ENCODE measurements around the gene SLC6A4.

SLC6A4 gene

DNA sequence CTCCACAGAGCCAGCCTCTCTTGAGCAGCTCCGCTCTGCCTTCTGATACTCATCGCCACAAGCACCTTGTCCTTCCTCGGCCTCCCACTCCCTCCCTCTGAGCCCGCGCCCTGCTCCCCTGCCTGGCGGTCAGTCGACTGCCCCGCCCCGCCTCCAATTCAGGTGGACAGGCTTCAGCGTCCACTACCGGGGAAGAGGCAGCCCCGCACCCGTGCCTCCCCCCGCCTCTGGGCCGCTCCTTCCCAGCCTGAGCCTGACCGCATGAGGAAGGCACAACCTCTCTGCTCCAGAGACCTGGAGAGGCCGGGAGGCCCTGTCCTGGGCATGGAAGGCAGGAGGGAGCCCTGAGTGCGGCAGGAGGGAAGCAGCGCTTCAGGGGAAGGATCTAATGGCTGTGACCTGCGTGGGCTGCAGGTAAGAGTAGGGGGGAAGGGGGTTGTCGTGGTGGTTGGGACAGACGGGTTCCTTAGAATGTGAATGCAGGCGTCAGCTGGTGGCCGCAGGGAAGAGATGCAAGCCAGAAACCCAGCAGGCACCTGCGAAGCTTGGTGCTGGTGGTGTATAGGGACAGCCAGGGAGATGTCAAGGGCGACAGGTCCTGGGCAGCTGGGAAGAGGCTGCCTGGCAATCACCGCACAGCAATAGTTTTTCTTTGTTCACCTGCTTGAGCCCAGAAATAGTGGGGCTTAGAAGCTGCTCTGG lies 3.0 kb upstream of the SLC6A4 start:
- DNase-seq: no peak

DNA sequence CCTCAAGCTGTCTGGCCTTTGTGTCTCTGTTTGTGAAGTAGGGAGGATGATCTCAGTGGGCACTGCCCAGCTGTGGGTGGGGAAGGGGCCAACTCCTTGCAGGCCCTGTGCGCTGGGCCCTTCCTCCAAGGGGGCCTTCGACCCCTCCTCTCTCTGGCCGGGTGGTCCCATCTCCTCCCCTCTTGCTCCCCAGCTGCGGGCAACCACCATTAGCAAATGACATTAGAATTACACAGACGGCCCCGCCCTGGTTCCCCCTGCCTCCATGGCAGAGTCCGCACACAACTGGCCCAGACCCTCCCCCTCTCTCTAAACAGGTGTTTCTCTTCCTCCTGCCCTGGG lies 2.5 kb upstream of the SLC6A4 start:
- no peak for DNase-seq

DNA sequence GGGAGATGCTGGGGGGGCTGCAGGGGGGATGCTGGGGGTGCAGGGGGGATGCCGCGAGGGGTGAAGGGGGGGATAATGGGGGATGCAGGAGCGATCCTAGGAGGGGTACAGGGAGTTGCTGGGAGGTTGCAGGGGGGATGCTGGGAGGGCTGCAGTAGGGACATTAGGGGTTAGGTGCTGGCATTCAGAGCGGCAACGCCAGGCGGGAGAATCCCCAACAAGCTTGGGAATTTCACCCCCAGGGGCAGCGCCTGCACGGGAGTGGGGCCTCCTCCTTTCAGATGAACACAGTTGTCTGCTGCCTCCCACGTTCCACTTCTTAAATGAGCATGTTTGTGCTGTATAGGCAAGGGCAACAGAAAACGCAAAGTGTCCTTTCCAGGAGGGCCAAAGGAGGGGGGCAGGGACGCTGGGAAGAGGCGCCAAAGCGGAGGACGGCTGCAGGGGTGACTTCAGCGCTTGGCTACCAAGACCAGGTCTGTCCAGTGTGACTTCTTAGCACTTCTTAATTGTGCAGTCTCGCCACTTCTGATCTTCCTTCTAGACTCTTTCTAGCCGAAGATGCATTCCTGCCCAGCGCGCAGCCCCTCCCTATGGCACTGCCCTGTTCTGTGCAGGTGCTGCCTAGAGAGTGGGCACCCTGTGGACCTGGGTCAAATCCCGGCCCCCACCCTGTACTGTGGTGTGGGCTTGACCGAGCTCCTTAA lies 2.0 kb upstream of the SLC6A4 start:
- DNase-seq: no peak

DNA sequence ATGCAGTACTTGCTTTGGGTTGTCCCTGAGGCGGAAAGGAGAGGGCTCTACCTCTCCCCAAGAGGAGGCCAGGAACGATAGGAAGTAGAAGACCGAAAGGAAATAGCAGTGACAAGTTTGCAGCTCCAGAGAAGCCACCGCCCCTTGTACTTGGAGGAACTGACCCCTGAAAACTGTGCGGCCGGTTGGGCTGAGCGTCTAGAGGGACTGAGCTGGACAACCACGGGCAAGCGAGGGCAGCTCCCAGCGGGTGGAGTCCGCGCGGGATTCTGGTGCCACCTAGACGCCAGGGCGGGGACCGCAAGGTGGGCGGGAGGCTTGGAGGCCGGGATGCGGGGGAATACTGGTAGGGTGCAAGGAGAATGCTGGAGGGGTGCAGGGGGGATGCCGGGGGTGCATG lies 1.3 kb upstream of the SLC6A4 start:
- DNase-seq: no peak

DNA sequence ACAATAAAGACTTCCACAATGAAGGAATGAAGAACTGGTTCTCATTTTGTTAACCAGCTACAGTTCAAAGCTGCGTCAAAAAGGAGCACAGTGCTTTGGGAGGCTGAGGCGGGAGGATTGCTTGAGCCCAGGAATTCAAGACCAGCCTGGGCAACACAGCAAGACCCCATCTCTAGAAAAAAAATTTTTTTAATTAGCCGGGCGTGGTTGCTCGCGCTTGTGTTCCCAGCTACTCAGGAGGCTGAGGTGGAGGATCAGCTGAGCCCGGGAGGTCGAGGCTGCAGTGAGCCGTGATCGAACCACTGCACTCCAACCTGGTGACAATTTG lies 764 bp upstream of the SLC6A4 start:
- DNase-seq: no peak

DNA sequence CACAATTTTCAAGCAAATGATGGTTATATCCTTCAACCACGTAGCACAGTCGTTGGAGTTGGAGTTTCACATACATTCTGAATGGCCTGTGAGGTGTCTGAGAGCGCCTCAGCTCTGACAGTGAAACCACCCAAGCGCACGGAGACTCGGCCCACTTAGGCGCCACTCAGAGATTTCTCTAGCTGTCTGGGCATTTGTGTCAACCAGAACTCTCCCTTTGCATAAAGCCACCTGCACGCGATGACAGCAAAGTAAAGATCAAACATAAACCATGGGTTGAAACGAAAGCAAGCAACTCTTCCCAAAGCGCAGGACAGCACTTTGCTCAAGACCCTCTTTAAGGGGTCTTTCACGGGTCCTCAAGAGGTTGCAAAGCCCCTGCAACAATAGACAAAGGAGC lies 533 bp downstream of the SLC6A4 start:
- DNase-seq: no peak

DNA sequence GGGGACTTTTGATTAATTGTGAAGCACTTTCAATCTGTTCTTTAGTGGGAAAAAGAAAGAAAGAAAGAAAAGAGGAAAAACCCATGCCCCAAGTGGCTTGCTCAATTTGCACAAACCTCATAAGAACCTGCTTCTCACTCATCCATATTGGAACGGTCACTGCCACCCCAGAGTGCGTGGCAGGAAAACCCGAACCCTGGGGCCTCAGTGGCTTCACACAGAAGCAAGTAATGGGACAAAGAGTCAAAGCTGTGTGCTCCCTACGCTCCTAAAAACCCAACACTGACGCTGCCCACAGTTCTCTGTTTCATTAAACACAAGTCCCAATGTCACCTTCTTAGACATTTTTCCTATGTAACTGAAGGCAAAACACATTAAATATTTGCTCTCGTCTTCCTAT lies 1.2 kb downstream of the SLC6A4 start:
- no peak for DNase-seq

DNA sequence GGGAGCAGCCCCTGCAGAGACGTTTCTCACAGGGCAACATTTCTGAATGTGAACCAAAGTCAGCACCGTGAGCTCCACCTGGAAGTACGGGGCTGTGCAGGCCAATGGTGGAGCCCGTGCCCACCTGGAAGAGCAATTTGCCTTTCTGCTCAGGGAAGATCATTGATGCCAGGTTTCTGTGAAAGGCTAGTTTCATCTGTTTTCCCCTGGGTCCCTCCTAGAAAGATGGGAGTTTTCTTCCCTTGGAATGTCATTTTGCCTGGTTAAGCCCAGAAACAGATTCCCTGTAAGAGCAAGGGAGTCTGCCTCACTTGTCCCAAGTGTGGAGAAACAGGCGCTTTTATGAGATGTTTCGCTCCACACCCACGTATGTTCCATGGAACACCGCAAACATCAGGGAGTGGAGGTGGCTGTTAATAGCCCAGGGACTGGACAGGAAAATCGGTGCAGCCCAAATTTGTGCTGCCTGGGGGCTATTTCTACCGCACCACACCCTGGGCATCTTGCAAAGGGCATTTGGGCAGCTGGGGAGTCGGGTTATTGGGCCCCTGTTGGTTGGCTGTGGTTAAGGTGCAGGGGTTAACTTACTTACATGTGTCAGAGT lies 2.6 kb downstream of the SLC6A4 start:
- DNase-seq: no peak

DNA sequence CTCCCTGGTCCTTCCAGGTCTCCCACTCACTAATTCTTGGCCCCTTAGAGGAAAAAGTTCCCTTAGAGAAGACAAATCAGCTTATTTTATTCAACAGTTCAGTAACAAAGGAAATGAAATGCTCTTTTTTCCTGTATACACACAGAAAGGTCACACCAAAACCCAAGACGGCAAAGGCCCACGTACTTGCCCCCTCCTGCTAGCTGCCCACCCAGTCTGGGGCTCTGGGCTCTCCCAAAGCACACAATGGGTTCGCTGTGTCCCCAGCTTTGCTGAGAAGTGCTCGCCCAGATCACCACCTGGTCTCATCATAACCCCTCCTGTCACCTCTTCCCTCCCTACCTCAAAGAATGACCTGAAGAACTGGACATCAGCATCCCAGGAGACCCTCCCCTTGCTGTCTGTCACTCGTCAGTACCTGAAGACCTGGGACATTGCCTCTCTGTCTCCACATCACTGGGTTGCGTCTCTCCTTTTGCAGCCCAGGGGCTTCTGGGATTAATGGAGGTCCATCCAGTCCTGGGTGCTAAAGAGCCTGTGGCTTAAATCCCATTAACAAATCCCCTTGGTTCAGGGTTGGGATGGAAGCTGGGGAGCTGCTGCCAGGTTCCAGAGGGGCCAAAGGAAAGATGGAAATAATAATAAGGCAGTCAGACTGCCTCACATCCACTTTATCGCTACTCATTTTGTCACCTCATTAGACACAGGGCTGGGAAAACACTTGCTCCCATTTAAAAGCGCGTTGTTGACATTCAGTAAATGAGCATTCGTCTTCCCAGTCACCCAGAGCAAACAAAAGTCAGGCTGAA lies 3.3 kb downstream of the SLC6A4 start:
- DNase-seq: no peak

DNA sequence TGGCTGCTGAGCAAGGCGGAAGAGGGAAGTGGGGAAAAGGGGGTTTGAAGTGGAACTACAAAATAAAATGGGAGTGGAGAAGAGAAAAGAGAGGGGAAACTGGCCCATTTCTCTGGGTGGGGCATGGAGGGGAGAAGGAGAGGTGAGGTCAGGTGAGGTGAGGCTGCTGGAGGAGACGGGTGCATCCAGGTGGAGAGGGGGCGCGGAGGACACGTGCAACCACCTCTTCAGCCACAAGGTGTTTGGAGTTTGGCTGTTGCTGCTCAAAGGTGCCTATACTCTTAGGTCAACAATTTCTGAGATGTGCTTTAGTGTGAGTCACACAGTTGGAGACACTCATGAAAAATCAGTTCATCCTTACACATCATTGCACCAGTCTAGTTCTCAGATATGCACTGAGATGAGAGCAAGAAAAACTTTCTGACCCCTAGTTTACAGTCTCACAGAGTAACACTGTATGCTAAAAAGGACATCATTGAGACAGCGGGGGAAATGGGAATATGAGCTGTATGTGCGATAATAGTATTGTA lies 4.8 kb downstream of the SLC6A4 start:
- DNase-seq: no peak

DNA sequence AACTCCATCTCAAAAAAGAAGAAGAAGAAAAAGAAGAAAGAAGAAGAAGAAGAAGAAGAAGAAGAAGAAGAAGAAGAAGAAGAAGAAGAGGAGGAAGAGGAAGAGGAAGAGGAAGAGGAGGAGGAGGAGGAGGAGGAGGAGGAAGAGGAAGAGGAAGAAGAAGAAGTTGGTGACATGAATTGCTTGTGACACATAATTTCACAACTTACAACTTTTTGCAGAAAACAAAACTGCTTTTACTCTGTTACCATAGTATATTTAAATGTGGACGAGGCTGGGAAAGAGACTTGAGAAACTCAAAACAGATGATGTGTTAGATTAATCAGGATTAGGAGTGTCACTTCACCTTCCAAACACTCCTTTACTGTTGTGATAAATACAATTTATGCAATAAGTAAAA lies 5.5 kb downstream of the SLC6A4 start:
- peak; percentile 66 to 70 for DNase-seq

DNA sequence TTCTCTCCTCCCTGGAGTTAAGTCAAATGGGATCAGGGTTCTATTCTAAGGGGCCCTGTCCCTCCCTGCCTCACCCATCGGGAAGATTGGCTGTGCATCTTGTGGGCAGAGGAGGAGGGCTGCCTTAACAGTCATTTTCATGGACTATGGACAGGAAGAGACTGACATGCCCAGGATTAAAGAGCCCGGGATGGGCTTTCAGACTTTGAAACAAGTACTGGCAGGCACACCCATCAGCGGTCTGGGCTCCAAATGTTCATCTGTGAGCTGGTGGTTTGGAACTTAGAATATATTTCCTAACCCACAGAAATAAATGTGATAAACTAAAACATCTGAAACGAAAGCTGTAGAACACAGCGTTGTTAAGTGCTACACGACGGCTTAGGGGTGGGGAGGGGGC lies 6.5 kb downstream of the SLC6A4 start:
- DNase-seq: no peak

DNA sequence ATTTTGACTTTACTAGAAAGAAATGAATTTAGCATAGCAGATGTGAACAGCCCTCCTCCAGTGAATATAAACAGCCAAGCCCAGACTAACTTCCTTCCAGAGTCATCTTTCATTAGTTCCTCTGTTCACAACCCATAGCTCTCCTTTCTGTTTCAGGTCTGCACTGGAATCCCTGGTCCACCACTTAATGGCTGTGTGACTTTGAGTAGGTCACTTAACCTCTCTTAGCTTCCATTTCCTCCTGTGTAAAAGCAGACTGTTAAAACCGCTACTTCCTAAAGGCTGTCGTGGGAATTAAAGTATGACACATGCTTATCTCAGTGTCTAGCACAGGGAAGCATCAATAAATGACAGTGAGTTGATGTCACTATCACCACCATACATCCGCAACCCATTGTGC lies 7.5 kb downstream of the SLC6A4 start:
- DNase-seq: no peak

DNA sequence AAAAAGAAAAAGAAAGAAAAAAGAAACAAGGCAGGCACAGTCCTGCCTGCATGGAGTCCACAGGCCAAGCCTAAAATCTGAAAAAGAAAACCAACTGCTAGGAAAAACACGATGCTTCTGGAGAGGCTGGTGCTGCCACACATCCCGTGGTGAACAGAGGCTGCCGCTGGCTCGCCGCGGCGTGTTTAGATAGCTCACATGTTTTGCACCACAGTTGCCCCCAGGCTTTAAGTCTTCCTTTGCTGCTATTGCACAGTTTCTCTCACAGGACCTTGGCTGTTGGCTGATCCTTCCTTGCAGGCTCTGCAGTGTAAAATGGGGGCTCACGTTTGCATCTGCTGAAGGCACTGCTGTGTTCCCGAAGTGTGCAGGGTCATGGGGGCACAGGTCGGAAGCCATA lies 8.6 kb downstream of the SLC6A4 start:
- no peak for DNase-seq

DNA sequence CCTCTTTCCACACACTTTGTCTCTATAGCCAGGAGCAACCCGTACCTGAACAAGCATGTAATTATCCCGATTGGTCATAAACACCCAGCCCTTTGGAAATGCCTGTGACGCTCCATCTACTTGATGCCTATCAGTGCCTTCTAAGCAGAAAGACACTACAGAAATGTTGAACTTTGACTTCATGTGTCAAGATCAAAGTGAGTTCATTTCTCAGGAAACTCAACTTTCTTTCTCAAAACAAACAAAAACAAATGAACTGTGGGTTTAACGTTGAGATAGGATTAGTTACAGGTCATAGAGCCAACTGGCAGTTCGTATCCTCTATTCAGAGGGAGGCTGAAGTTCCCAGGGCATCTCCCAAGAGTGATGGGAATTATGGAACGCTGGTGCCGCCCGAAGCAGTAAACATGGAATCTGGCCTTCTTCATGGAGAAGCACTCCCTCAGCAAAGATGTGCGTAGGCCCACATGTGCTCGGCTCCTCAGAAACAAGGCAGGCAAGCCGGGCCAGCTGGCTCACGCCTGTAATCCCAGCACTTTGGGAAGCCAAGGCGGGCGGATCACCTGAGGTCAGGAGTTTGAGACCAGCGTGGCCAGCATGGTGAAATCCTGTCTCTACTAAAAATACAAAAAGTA lies 9.5 kb downstream of the SLC6A4 start:
- no peak for DNase-seq

DNA sequence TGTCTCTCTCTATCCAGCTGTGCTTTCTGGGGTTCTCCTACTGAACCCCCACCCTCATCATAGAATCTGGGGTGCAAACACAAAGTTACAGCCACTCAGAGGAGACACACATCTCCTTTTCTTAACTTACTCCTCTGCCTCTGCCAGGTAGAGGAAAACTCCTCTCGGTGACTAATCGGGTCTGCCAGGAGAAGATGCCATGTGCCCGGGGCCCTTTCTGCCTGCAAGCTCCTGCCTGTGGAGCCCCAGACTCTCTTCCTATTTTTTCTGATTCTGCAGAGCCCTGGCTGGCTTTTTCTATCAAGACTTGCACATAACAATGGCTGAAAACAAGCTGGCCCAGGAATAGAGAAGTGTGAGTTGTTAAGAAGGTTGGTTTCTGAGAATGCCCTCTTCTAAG lies 10.4 kb downstream of the SLC6A4 start:
- no peak for DNase-seq

DNA sequence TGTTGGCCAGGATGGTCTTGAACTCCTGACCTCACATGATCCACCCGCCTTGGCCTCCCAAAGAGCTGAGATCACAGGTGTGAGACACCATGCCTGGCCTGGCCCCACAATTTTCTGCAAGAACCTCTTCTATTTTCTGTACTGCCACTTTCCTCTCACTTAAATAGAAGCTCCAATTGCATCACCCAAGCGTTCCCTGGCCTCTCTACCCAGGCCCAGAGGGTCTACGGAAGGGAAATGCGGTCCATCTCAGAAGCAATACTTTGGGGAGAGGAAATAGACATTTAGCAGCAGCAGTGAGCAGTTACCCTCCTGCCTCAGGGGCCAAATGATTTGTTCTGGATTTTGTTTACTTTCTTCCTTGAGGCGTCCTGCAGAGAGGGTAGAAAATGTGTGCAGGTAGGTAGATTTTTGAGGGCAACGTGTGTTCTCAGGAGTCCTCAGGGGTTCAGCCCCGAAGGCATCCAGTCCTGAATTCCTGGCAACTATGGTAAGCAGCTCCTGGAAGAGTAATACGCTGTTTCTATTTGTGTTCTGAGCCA lies 11.0 kb downstream of the SLC6A4 start:
- no peak for DNase-seq

DNA sequence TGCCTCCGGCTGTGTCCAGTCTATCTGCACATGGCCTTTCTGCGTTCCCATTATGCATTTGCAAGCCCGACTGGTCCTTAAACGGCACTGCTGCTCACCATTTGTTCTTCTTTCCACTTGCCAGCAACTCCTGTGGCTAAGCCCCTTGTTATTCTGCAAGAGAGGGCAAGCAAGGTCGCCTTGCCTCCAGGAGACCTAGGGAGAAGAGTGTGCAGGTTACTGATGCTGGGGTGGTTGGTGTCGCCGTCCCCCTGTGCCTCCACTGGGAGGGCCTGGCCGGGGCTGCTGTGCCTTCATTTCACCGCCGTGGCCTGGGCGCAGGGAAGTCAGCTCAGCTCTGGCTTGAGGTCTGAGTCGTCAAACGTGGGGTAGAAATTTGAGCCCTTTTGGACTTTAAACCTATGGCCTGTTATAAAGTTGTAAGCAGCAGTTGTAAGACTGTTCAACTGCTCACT lies 12.7 kb downstream of the SLC6A4 start:
- no peak for DNase-seq

DNA sequence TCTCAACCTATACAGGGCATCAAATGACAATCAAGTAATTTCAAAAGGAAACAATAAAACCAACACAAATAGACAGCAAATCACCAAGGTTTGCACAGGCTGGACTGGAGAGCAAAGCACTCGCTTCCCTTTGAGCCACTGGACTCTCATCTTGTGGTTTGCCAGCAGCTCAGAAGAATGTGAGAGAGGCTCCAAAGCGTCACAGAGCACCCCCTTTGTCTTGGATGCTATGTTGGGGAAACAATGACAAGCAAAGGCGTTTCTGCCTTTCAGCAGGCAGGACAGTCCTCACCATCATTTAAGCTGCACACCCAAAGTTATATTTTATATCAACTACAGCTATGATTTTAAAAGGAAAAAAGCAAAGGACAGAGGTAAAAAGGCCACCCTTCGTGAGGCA lies 13.2 kb downstream of the SLC6A4 start:
- no peak for DNase-seq

DNA sequence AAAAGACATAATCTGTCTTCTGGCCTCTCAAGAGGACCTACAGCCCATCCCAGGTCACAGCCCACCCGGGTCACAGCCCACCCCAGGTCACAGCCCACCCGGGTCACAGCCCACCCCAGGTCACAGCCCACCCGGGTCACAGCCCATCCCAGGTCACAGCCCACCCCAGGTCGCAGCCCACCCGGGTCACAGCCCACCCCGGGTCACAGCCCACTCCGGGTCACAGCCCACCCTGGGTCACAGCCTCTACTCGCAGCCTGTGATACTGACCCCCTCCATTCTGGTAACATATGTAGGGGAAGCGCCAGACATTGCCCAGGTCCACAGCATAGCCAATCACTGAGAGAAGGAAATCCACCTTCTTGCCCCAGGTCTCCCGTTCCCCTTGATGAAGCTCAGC lies 14.2 kb downstream of the SLC6A4 start:
- no peak for DNase-seq

DNA sequence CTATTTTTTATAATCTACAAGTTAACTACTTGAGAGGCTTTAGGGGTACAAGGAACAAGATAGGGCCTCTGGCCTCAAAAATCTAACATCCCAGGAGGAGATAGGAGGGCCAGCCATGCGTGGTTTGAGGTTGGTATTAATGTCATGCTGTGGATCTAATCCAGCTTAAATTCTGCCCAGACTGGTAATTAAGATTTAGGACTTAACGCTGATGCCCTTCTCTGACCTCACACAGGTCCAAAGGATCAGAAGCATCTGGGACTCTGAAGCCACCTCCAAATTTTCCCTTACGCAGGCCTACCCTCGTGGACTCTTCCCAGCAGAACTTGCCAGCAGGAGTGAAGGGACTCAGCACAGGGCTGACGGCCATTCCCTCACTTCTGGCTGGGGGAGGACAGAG lies 15.1 kb downstream of the SLC6A4 start:
- no peak for DNase-seq

DNA sequence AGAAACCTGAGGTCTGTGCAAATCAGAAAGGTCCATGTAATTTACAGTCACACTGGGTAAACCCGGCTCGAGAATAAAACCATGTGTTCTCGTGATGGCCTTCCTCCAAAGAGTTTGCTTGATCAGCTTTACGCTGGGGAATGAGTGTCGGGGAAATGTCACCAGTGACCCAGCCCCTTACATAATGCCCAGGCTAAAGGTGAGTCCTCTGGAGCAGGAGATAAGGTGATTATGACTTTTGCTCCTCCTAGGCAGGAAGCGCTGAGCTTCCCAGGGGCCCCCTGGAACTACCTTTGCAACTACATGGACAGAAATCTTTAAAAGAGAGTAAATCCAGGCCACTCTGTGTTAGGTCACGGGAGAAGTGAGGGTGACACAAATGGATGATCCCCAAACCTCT lies 15.7 kb downstream of the SLC6A4 start:
- no peak for DNase-seq

DNA sequence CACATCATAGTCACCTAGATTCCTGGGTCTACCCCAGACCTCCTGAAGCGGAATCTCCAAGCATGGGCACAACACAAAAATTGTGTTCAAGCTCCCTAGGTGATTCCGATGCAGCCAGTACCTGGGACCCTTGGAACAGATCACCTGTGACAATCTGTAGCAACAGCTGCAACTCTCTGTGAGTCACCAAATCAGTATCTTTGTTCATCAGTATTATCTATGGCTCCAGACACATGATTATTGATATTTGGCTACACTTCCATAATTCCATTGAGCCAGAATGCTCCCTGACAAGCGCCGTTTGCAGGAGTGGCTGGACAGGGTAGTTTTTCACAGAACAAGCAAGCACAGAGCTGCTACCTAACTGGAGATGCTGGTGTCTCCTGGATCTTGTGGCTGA lies 16.2 kb downstream of the SLC6A4 start:
- DNase-seq: no peak
